Stomach (tissue), 9 donors: Measurements from ENCODE around the gene CCDC157. TPM values are rescaled to one million over a fixed set of nuclear protein-coding genes. Genes with fewer than 3 reads are reported as not detected.

ENCODE experiments used
- DNase-seq, 2 donors: peaks; one replicate each; pipeline versions ENCODE4 v3.0.0 to v3.0.0-alpha.2; 2013 to 2019
- H3K27ac ChIP-seq, 5 donors: fragments of 200-600 bp in 4 of 5; sonication (generic) in 4 of 5; one replicate each; pipeline ENCODE4 v1.5.1; 2013 to 2019; ENCODE audit warnings: mild to moderate bottlenecking in 1 of 5, moderate library complexity in 1 of 5
- H3K27me3 ChIP-seq, 3 donors: fragments of 200-600 bp; sonication (generic); one replicate each; pipeline ENCODE4 v1.5.1; 2017 to 2019; ENCODE audit warnings: mixed run types in 1 of 3
- H3K36me3 ChIP-seq, 4 donors: fragments of 200-600 bp; sonication (generic); 1 replicate in 3 of 4; 2 replicates in 1 of 4; pipeline ENCODE4 v1.5.1; 2016 to 2019
- H3K4me1 ChIP-seq, 4 donors: fragments of 200-600 bp; sonication (generic); one replicate each; pipeline ENCODE4 v1.5.1; 2016 to 2019
- H3K4me3 ChIP-seq, 4 donors: fragments of 200-600 bp; sonication (generic) in 3 of 4; one replicate each; pipeline ENCODE4 v1.5.1; 2016 to 2019; ENCODE audit warnings: mild to moderate bottlenecking in 1 of 4
- H3K9me3 ChIP-seq, 4 donors: fragments of 200-600 bp; sonication (generic); one replicate each; pipeline ENCODE4 v1.5.1; 2016 to 2019
- CTCF ChIP-seq, 7 experiments: fragments of 450-650 bp in 4 of 7; fragments of 200-600 bp in 3 of 7; sonication (generic) in 3 of 7; IDR thresholded peaks; one replicate each; pipeline ENCODE4 v1.5.1; 2016 to 2019; ENCODE audit warnings: antibody characterized with exemption in 7 of 7, control low read depth in 2 of 7, mild to moderate bottlenecking in 1 of 7
- EP300 ChIP-seq: sonication (generic); formaldehyde crosslinking; IDR thresholded peaks from one replicate; pipeline ENCODE4 v1.6.1; 2017; ENCODE audit warnings: antibody characterized with exemption
- POLR2A ChIP-seq, 4 donors: fragments of 450-650 bp; IDR thresholded peaks; one replicate each; pipeline ENCODE4 v1.6.1; 2016; ENCODE audit warnings: antibody characterized with exemption in 4 of 4, control low read depth in 2 of 4, mild to moderate bottlenecking in 1 of 4, moderate library complexity in 1 of 4
- POLR2AphosphoS5 ChIP-seq, 3 donors: sonication (generic); formaldehyde crosslinking; IDR thresholded peaks; one replicate each; pipeline ENCODE4 v1.6.1; 2016; ENCODE audit warnings: antibody characterized with exemption in 3 of 3
- WGBS, 5 donors: extraction: QIAGEN DNeasy Blood & Tissue Kit in 3 of 5; methylation state at CpG; one replicate each; pipeline versions ENCODE4 v1.1.5 to v1.1.7; 2013 to 2018; 5-methylcytosine and 5-hydroxymethylcytosine counted together
- intact Hi-C: fragments of 100-400 bp; cut with DNase I; formaldehyde crosslinking; loops from one replicate; pipeline ENCODE4 v1.15.1; 2023; ENCODE audit warnings: low total_unique reads
- polyA plus RNA-seq, 3 donors: library from polyadenylated mRNA; stranded (reverse); fragments of 200-250 nt; gene quantifications; one replicate each; pipeline ENCODE4 v1.2.3, GENCODE V29; 2013
- total RNA-seq, 5 donors: library from RNA; depleted of rRNA; stranded (reverse); fragments of >200 nt; gene quantifications; one replicate each; pipeline versions ENCODE4 v1.1.0 to v1.2.3, GENCODE V29; 2014 to 2016
- donor health status: healthy with polysubstance abuse.
- donor health status: Bipolar disorder and iron deficiency.
- donor health status: healthy.

The CCDC157 gene
- total and polyA plus RNA-seq, 8 donors, result 0.73 to 9.0 (median 2.2) TPM; not detected in 1

GRCh38 chr22:30372915-30373314 is 16.1 kb downstream of the CCDC157 start:
- no peak for DNase-seq
- 60 to 70% (median 68%) methylated on average over 5 to 8 of the region's 8 CpGs for WGBS, 5 donors

GRCh38 chr22:30373331-30374325 is 16.8 kb downstream of the CCDC157 start:
- H3K27me3 ChIP-seq, result no peaks in the 10 kb centered on the region
- DNase-seq, result no peak
- TF ChIP-seq CTCF (IDR thresholded peaks at IDR 0.05) (no peak), EP300 (no peak), POLR2A (IDR thresholded peaks at IDR 0.05) (no peak), POLR2AphosphoS5 (IDR thresholded peaks at IDR 0.05) (no peak)
- WGBS, 5 donors, result 83 to 89% (median 86%) methylated on average over 16 to 33 of the region's 33 CpGs
- peaks cover 4 to 16% (median 12%) of the 10 kb centered on the region in 4 donors for H3K36me3 ChIP-seq
- peaks cover 0 to 4% (median 0%) of the 10 kb centered on the region in 4 donors for H3K4me1 ChIP-seq
- H3K27ac ChIP-seq, result no peak overlapping the region
- H3K9me3 ChIP-seq, result no peaks in the 10 kb centered on the region
- intact Hi-C loops, result no loop called here
- no peak overlapping the region for H3K4me3 ChIP-seq

More at GRCh38 chr22:30372915-30373314, 16.1 kb downstream of the CCDC157 start:
- Histone ChIP-seq H3K27ac (no peak overlapping the region), H3K27me3 (no peaks in the 10 kb centered on the region), H3K9me3 (no peaks in the 10 kb centered on the region), H3K4me3 (no peak overlapping the region), H3K4me1 (peaks cover 0 to 4% (median 0%) of the 10 kb centered on the region in 4 donors), H3K36me3 (peaks cover 4 to 14% (median 12%) of the 10 kb centered on the region in 4 donors)
- TF ChIP-seq CTCF (IDR thresholded peaks at IDR 0.05), result no peak
- no peak for TF ChIP-seq EP300
- TF ChIP-seq POLR2A (IDR thresholded peaks at IDR 0.05), result no peak
- TF ChIP-seq POLR2AphosphoS5 (IDR thresholded peaks at IDR 0.05), result no peak
- intact Hi-C loops, result no loop called here

GRCh38 chr22:30375312-30375849 is 18.6 kb downstream of the CCDC157 start:
- H3K4me1 ChIP-seq, result peaks cover 0 to 4% (median 0%) of the 10 kb centered on the region in 4 donors
- TF ChIP-seq EP300, result no peak
- no peak for TF ChIP-seq CTCF (IDR thresholded peaks at IDR 0.05)
- no peak for TF ChIP-seq POLR2AphosphoS5 (IDR thresholded peaks at IDR 0.05)
- TF ChIP-seq POLR2A (IDR thresholded peaks at IDR 0.05), result no peak
- no peak overlapping the region for H3K27ac ChIP-seq
- peaks cover 4 to 32% (median 27%) of the 10 kb centered on the region in 4 donors for H3K36me3 ChIP-seq
- H3K4me3 ChIP-seq, result no peak overlapping the region
- WGBS, 5 donors, result 88 to 95% (median 93%) methylated on average over 12 to 13 of the region's 13 CpGs
- intact Hi-C loops, result no loop called here
- no peak for DNase-seq
- no peaks in the 10 kb centered on the region for H3K9me3 ChIP-seq
- H3K27me3 ChIP-seq, result no peaks in the 10 kb centered on the region

GRCh38 chr22:30380011-30380410 is 23.2 kb downstream of the CCDC157 start:
- Histone ChIP-seq H3K36me3 (peaks cover 4 to 74% (median 60%) of the 10 kb centered on the region in 4 donors), H3K4me1 (no peaks in the 10 kb centered on the region), H3K9me3 (no peaks in the 10 kb centered on the region), H3K27me3 (no peaks in the 10 kb centered on the region), H3K27ac (no peak overlapping the region), H3K4me3 (no peak overlapping the region)
- intact Hi-C loops, result loop anchor here (5.0 kb wide), 1 partner anchor 113 kb away; the partner anchor contains the start of gene OSM
- DNase-seq, result no peak
- WGBS, 5 donors, result 93 to 98% (median 95%) methylated on average over 14 to 20 of the region's 20 CpGs
- TF ChIP-seq EP300, result no peak
- no peak for TF ChIP-seq POLR2AphosphoS5 (IDR thresholded peaks at IDR 0.05)
- no peak for TF ChIP-seq CTCF (IDR thresholded peaks at IDR 0.05)
- TF ChIP-seq POLR2A (IDR thresholded peaks at IDR 0.05), result no peak
